Fibroblast of gingiva (primary cell): ENCODE results near the gene CENPX.

Experiments used
- DNase-seq: peaks from one replicate; pipeline ENCODE4 v3.0.0-alpha.2; 2011; ENCODE audit warnings: low read depth

CENPX gene

DNA sequence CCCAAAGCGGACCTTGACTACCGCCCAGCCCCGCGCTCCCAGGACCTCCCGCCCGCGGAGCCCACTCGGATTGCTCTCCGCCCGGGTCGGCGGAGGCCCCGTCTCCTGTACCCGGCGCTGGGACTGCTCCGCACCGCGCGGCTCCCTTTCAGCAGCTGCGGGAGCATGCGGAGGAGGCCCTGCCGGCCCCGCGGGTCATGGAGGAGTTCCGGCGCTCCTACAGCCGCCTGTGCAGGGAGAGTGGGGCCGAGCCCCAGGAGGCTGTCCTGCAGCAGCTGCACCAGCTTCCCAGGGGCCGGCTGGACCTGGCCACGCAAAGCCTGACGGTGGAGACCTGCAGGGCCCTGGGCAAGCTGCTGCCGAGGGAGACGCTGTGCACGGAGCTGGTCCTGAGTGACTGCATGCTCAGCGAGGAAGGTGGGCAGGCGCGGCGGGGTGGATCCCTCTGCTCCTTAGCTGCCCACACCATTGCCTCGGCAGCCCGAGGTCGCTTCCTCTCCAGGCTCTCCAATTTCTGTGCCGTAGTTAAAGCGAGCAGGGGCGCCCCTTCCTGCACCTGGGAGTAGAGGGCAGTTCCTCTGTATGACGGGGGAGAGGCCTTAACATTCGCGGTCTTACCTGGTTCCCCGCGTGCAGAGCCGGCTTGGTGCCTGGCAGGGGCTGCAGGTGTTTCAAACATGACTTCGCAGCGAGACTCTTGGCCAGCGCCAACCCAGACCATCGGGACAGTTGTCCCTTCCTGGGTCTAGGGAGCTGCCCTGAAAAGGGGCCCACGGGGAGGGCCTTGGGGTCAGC, 966 bp upstream of the CENPX start:
- DNase-seq, result no peak

DNA sequence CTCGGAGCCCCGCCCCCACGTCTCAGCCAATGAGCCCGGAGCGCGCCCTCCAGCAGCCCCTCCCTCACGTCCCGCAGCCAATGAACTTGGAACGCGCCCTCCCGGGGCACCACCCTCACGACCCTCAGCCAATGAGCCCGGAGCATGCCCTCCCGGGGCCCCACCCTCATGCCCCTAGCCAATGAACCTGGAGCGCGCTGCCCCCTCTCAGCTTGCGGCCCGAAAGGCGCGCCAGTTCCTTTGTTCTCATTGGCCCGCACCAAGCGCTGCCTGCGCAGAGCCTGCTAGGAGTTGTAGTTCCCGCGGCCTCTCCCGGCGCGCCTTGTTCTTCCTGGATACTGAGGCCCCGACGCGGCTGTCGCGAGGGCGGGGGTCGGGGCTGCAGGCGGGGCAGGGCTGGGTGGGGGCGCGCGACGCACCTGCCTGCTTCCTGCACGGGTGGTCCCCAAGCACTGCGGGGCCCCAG, 336 bp upstream of the CENPX start, which contains the start of gene LRRC45:
Gene LRRC45 (plus strand): TSS at position 325 of the 466 bp plus-strand sequence. CDS start 339 bp downstream, outside the sequence.
- DNase-seq, result peak; percentile 100

DNA sequence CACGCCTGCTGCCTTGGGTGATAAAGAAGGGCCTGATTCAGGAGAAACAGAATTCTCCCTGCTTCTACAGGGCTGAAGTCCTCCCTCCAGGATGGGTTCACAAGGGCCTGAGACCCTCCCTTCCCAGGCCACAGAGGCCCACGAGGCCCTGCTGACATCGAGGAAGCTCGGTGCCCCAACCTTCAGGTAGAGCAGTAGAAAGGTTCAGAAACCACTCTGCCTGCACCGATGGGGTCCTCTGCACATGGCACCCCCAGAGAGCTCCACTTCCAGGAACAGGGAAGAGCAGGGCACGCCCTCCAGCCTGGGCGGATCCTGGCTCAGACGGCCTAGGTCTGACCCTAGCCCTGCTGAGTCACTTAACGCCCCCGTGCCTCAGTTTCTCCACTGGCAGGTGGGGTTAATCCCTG, 773 bp downstream of the CENPX start:
- DNase-seq, result no peak

DNA sequence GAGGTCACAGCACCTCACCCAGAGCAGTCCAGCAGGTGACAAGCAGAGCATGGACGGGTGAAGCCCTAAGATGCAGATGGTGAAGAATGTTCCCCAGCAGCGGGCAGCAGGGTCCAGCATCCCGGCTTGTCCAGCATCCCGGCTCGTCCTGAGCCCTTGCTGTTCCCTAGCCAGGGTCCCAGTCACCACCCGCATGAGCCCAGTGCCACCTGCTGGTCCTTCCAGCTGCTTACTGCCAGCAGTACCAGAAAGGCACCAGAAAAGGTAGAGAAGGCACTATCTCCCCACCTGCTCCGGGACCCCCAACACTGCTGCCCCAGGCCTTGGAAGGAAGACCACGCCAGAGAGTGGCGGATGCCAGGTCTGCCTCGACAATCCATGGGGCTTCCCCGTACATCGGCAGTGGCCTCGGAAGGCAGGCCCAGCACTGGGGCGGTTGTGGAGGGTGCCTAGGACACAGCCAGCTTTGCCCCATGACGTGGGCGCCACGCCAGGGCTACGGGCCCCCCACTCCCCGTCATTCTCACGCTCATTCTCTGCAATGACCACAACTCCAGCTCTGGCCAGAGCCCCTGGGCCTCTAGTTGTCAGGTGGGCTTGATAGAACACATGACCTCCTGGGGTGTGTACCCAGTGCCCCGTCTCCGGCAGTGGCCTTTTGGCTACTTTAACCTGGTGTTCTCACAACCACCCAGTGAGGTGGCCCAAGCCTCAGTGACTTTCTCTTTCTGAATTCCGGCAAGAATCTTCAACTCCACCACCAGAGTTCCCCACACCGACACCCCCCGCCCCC, 1.4 kb downstream of the CENPX start:
- DNase-seq, result peak; percentile 72

DNA sequence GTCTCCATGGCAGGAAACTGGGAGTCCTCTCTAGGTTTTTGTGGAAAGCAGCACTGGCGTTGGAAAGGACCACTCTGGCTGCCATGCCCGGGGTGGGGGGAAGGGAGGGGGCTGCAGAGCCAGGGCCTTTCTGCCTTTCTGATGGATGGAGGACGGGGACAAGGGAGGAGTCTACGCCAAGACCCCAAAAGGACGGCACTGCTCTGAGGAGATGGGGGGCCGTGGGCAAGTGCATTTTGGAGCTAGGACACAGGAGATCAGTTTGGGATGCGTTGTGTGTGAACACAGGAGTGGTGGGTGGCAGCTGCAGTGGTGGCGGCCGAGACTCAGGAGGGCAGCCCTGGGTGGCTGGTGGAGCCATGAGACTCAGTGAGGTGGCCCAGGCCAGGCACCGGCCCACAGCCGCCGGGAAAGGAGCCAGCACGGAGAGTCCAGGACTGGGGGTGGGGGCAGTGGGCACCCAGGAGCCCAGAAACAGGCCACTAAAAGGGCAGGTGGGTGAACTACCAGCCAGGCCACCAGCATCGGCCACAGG, 2.0 kb downstream of the CENPX start:
- DNase-seq, result no peak

DNA sequence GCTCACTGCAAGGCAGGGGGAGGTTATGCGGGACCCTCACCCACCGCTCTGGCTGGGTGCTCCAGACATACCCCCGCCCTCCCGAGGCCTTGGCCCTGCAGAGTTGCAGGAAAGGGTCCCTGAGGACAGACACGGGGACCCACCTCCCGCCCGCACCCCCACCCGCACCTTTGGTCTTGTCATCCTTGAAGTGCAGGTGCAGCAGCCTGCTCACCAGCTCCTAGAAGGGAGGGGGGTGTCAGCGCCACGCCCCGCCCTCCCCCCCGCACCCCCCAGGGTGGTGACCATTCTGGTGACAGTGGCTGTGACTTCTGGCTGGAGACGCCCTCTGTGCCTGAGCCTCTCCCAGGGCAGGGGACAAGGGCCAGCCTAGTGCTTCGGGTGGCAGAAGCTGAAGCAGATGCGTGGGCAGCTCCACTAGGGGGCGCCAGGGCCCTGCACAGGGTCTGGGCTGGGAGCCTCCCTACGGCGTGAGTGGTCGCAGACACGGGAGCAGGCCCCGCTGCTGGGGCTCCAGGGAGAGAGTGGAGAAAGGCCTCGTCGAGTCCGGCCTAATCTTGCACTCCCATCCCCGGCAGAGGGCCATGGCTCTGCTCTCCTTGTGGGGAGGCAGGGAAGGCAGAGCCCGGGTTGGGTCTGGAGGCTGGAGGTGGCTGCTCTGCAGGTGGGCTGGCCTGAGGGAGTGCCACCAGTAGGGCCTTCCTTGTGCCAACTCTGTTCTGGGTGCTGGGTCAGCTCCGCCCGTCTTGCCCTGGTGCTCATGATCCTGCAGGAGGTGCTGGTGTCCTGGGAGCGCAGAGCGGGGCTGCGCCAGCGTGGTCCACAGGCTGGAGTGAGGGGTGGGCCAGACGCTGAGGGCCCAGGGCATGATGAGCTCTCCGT, 2.7 kb downstream of the CENPX start:
- no peak for DNase-seq

DNA sequence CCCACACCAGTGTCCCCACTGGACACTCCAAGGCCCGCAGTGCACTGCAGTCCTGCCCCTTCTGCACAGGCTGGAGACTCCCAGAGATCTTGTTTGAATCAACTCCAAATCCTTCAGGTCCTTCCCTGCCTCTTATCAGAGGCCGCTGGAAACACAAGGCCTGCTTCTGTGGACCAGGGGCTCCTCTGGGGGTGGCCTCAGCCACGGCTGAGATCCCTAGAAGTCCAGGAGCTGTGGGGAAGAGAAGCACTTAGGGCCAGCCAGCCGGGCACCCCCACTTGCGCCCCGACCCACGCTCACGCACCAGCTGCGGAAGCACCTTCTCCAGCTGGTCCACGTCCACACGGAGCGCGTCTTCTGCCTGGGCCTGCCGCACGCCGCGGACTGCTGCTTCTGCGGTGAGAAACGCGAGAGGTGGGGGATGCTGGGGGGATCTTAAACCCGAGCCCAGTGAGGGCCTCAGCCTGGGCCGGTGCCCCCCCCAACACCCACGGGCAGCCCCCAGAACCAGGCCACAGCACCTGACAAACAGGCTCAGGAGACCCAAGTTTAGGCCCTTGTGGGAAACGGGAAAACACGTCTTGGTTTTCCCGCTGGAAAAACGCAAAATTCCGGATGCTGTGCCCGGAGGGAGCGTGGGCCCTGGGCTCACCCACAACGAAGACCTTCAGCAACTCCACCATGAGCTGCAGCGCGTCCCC, 3.5 kb downstream of the CENPX start:
- DNase-seq, result no peak

DNA sequence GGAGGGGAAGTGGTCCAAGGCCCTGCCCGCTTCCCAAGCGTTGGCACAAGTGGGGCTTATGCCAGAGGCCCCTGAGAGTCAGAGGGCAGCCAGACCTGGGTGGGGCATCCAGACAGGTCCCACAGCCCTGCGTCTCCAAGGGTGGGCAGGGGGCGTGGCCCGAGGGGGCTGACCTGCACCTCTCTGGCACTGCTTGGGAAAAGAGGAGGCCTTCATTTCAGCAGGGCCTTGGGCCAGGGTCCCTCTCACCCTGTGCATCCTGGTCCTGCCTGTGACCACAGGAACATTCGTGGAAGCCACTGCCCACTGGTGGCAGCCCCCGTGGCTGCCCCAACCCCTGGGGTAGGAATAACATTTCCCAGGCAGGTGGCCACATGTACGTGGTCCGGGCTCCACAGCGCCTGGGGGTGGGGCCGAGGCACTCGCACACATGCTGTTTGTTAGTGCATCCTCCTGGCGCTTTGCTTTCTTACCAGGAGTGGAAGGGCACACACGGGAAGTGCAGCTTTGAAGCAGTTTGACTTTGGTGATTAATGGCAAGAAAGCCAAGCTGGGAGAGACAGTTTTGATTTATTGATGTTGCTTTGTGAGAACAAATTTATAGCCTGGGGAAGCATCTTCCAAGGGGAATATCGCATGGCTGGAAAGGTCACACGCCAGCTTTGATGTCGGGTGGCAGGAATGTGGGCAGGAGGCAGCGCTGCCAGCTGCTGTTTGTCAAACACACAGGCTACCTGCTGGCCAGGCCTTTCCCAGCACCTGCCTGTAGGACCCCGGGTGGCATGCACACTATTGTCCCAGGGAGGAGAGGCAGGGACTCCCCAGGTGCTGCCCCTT, 4.3 kb downstream of the CENPX start:
- DNase-seq, result no peak

DNA sequence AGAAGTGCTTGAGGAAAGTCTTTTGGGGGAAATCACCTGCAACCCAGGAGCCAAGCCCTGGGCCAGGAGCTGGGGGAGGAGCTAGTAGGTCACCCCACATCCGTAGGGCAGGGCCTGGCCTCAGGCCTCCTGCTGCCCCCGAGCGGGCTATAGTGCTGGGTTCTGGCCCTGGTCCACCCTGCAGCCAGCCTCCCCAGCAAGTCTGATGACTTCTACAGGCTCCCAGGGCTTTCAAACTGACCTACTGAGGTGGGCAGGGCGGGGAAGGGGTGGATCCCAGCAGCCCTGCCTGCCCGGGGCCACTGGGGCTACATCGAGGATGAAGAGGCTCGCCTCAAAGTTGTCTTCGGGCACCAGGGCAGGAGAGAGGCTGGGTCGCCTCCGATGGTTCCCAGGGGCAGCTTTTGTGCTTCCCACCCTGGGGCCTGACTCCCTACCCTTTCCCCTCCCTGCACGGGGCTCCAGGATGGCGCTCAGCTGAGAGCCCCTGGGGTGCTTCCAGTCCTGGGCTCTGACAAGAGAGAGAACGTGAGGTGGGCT, 5.0 kb downstream of the CENPX start:
- DNase-seq, result no peak

DNA sequence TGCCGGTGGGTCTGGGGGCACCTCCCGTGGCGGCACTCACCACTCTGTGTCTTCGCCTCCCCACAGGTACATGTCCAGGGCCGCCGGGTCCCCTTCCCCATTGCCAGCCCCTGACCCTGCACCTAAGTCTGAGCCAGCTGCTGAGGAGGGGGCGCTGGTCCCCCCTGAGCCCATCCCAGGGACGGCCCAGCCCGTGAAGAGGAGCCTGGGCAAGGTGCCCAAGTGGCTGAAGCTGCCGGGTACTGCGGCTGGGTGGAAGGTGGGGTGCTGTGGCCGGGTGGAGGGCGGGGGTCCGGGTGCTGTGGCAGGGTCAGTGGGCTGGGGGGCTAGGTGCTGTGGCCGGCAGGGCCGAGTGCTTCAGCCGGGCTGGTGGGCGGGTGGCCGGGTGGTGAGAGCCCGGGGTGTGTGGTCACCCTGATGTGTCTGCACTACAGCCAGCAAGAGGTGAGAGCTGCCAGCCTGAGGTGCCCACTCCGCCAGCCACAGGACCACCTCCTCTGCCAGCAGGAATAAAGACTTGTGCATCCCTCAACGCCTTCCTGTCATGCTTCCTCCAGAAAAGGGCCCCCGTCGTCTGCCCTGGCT, 5.7 kb downstream of the CENPX start:
- no peak for DNase-seq

DNA sequence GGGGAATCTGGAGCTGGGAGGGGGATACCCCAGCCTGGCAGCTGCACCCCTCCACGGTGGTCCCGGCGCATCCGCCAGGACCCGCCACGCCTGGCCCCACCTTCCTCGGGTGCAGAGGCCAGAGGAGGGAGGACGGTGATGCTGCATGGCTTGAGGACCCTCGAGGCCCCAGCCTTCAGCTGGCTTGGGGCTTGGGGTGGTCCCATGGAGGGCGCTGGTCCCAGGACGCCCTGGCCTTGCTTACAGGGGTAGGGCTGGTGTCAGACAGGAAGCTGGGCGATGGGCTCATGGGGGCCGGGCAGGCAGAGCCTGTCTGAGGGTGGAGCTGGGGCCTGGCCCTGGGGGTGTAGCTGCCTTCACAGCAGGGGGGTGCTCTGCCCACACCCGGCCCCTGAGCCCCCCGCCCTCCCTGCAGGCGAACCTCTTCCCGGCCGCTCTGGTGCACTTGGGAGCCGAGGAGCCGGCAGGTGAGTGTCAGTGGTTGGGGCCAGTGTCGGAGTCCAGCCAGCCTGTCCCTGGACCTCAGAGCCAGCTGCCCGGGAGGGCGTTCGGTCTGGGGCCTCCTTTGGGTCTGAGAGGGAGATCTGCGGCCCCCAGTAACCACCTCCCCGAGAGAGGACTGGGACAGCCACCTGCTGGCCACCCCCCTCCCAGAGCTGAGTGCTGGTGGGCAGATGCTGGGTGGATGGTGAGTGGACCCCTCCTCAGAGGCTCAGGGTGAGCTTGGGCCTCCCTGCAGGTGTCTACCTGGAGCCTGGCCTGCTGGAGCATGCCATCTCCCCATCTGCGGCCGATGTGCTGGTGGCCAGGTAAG, 6.4 kb downstream of the CENPX start:
- DNase-seq, result no peak

DNA sequence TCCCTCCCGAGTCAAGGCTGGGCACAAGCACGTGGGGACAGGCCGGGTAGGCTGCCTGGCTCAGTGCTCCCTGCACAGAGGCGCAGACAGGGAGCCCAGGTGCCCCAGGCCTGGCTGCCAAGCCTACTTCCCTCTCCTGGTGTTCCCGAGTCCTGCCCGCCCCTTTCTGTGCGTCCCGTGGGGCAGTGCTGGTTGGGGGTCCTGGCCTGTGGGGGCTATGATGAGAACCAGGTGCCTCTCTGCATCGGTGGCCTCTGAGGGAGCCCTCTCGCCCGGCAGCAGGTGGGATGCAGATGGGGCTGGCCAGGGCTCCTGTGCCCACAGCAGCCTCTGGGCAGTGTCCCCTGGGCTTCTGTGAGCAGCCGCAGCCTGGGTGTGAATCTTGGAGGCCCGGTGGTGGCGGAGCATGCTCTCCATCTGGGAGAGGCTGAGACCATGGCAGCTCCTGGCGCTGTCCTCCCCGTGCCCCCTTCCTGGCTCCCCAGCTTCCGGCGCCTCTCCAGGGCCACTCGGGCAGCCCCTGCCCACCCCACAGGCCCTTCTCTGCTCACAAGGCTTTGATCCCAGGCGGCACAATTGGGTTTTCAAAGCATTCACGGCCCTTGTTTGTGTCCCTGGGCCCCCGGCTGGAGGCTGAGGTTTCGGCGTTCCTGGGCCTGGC, 7.2 kb downstream of the CENPX start:
- DNase-seq, result no peak

DNA sequence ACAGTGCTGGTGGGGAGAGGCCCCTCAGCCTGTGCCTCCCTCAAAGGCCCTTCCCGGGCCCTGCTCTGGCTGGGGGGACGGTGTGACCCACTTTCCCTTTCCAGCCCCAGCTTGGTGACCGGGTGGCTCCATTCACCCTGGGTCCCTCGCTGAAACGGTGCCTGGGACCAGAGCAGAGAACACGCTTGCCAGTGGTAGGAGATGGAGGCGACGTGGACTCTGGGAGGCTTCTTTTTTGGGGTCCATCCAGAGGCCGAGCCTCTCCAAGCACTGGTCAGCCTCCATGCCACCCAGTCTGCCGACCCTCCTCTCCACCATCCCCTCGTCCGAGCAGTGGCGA, 7.7 kb downstream of the CENPX start:
- DNase-seq, result no peak

DNA sequence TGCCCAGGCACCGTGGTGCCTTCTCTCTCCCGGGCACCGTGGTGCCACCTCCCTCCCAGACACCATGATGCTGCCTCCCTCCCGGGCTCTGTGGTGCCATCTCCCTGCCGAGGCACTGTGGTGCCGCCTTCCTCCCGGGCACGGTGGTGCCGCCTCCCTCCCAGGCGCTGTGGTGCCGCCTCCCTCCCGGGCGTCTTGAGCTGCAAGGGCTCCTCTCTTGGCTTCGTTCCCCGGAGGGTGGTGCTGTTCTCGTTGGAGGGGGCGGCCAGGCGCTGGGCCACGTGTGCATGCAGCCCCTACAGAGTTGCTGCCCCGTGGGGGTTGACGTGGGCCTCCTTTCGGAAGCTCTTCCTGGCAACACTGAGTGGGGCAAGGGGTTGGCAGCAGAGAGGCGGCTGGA, 8.2 kb downstream of the CENPX start:
- no peak for DNase-seq

DNA sequence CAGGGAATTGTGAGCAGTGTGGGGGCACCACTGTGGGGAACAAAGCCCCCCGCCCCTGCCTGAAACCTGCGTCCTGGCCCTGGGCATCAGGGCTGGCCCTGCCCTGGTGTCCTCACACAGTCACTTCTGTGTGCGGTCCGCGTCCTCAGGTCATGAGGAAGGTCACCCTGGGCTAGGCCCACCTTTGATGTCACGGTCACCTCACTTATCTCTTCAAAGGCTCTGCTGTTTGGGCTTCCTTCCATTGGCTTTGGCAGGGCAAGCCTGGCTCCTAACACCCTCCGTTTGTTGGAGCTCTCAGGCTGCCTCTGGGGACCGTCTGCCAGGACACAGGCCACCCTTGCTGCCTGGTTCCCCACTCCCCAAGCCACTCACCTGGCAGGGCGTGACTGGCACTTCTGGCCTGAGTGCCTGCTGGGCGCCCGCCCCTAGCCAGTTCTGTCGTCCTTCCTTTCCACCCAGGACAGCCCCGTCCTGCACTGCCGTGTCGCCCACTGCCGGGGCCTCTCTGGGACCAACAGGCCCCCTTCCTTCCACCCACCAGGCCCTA, 8.8 kb downstream of the CENPX start:
- DNase-seq, result no peak

DNA sequence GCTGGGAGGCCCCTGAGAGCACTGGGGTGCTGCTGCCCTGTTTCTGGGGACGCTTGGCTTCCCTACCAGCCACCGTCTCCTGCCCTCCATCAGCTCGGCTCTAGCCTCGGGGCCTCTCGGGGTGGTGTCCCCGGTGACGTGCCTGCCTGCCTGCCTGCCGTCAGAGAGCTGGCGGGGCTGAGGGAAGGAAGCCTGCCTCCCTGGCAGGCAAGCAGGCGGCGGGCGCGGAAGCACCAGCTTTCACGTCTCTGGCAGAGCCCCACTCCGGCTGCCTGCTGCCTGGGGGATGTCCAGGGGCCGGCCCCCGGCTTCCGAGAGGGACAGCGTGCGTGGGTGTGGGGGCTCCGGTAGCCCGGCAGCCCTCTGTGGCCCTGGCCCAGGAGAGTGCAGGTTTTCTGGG, 9.3 kb downstream of the CENPX start:
- peak; percentile 51 for DNase-seq

DNA sequence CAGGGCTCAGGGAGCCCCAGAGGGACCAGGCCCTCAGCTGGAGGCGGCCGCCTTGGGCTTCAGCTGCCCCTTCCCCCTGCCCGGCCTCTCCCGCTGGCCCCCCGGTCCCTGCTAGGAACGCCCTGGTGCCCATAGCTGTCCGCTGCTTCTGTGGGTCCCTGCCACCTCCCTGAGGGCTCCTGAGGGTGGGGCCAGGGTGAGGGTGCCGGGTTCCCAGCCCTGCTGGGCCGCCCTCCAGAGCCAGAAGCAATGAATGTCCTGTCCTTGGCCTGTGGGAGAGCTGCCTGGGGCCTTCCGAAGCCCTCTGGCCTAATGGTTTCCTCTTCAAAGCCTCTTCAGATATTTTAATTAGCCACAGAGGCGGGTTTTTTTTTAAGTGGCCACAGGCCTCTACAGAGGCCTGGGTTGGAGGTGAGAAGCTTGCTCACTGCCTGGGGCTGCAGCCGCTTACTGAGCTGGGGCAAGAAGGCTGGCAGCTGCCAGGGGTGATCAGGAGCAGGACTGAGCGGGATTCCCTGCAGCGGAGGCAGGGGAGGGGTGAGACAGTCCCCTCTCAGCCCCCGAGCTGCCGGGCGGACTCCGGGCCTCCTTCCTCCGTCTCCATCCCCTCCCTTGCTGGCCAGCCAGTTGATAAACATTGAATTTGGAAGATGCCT, 9.9 kb downstream of the CENPX start:
- peak; percentile 46 for DNase-seq

DNA sequence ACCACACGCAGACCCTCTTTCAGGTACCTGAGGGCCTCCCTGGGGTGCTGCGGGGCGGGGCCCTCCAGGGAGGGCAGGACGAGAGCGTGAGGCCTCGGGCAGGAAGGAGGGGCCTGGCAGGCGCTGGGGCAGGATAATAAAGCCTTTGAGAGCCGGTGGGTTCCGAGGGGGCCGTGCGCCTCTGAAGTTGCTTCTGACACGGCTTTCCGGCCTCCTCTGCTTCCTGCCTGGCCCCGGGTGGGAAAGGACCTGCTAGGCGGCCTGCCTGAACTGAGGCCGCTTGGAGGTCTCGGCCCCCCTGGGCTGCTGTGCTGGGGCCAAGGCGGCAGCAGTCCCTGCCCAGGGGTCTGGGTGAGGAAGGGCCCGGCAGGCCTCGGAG, 10.4 kb downstream of the CENPX start:
- DNase-seq, result no peak
